Natural killer cell (primary cell): ENCODE measurements around the gene TSHZ1. TPM values are rescaled to one million over a fixed set of nuclear protein-coding genes. Genes with fewer than 3 reads are reported as not detected.

Source experiments
- ATAC-seq, 3 donors: fragments of 150-1000 bp in 2 of 3; fragments of 200-7000 bp in 1 of 3; cut with Tn5 transposase; 1 replicate in 1 of 3; 2 replicates in 2 of 3; pipeline ENCODE4 v1.10.0; 2021; ENCODE audit warnings: mild to moderate bottlenecking in 2 of 3, moderate library complexity in 2 of 3
- DNase-seq, 2 donors: peaks; one replicate each; pipeline versions ENCODE4 v3.0.0 to v3.0.0-alpha.2; 2013 to 2021; ENCODE audit warnings: mixed read lengths in 1 of 2
- H3K27ac ChIP-seq: one replicate; pipeline ENCODE4 v1.5.1; 2013; ENCODE audit warnings: mild to moderate bottlenecking, low read length
- H3K27me3 ChIP-seq: one replicate; pipeline ENCODE4 v1.6.1; 2013; ENCODE audit warnings: low read length; ENCODE audit not compliant: control insufficient read depth, insufficient read depth
- H3K36me3 ChIP-seq: one replicate; pipeline ENCODE4 v1.6.1; 2013; ENCODE audit warnings: low read length; ENCODE audit not compliant: control insufficient read depth, insufficient read depth
- H3K4me1 ChIP-seq: one replicate; pipeline ENCODE4 v1.6.1; 2013; ENCODE audit warnings: low read length; ENCODE audit not compliant: control insufficient read depth, insufficient read depth
- H3K4me3 ChIP-seq: one replicate; pipeline ENCODE4 v1.5.1; 2013; ENCODE audit warnings: low read length
- H3K9me3 ChIP-seq: one replicate; pipeline ENCODE4 v1.6.1; 2013; ENCODE audit warnings: low read length; ENCODE audit not compliant: control insufficient read depth, insufficient read depth
- H3K27ac Mint-ChIP-seq, 2 donors: one replicate each; pipeline ENCODE4 v1.8.0; 2022; ENCODE audit warnings: mild to moderate bottlenecking in 2 of 2, mixed read lengths in 2 of 2, moderate library complexity in 1 of 2
- H3K27me3 Mint-ChIP-seq, 2 donors: one replicate each; pipeline ENCODE4 v1.8.0; 2022; ENCODE audit warnings: low read depth in 2 of 2, mixed read lengths in 2 of 2
- H3K36me3 Mint-ChIP-seq: one replicate; pipeline ENCODE4 v1.8.0; 2022; ENCODE audit warnings: mixed read lengths
- H3K4me1 Mint-ChIP-seq, 2 donors: one replicate each; pipeline ENCODE4 v1.8.0; 2022; ENCODE audit warnings: mixed read lengths in 2 of 2
- H3K4me3 Mint-ChIP-seq: one replicate; pipeline ENCODE4 v1.8.0; 2022; ENCODE audit warnings: mild to moderate bottlenecking, moderate library complexity, mixed read lengths
- H3K9me3 Mint-ChIP-seq, 2 donors: one replicate each; pipeline ENCODE4 v1.8.0; 2022; ENCODE audit warnings: mixed read lengths in 2 of 2
- CTCF ChIP-seq: fragments of 200-600 bp; IDR thresholded peaks from one replicate; pipeline ENCODE4 v1.8.0; 2022; ENCODE audit warnings: antibody characterized with exemption
- WGBS: methylation state at CpG from one replicate; pipeline ENCODE4 v1.1.7; 2013; ENCODE audit warnings: missing lambda C conversion rate; ENCODE audit not compliant: insufficient coverage; 5-methylcytosine and 5-hydroxymethylcytosine counted together
- intact Hi-C: fragments of 100-400 bp; cut with micrococcal nuclease; formaldehyde crosslinking; loops from one replicate; pipeline ENCODE4 v1.14.2; 2022
- total RNA-seq, 4 donors: library from RNA; stranded (reverse); fragments of 120-200 nt in 1 of 4; gene quantifications; one replicate each; pipeline versions ENCODE4 v1.2.3 to v1.2.4, GENCODE V29; 2013 to 2022

Gene TSHZ1
- total RNA-seq, 3 donors from 2014 or later (not counting 1 experiment from before 2014, with no cell fraction given) = 44.3 to 51.6 (median 44.8) TPM

DNA sequence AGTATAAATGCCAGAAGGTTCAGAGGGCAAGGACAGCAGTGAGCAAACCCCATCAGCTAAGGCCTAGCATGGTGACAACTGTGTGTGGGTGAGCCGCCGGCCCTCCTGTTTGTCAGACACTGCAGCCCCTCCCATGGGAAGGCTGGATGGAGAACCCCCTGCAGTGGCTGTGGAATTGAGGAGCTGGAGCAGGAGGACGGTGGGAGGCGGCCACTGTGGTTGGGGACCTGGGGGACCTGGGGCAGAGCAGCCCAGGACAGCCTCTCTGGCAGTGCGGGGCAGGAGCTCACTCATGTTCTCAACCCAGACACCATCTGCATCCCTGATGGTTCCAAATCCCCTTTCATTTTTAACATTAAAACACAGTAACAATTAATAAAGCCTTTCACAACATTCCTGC is 68.8 kb downstream of the TSHZ1 start:
- H3K4me3 Mint-ChIP-seq = no peak overlapping the region
- H3K4me1 Mint-ChIP-seq = peaks cover 54 to 87% of the 10 kb centered on the region in 2 donors
- Histone ChIP-seq H3K4me1 (peaks cover 27% of the 10 kb centered on the region), H3K4me3 (no peak overlapping the region), H3K9me3 (no peaks in the 10 kb centered on the region), H3K36me3 (no peaks in the 10 kb centered on the region), H3K27me3 (no peaks in the 10 kb centered on the region), H3K27ac (no peak overlapping the region)
- intact Hi-C loops = no loop called here
- no peaks in the 10 kb centered on the region for H3K27me3 Mint-ChIP-seq
- no peaks in the 10 kb centered on the region for H3K36me3 Mint-ChIP-seq
- no peaks in the 10 kb centered on the region for H3K9me3 Mint-ChIP-seq
- no peak for DNase-seq
- peak overlapping the region; percentile 29 to 84 for H3K27ac Mint-ChIP-seq
- TF ChIP-seq CTCF = no peak
- 99% methylated on average over 5 of the region's 5 CpGs for WGBS
- ATAC-seq = no peak

- H3K36me3 ChIP-seq = peaks cover 3% of the 10 kb centered on the region
- H3K27me3 ChIP-seq = no peaks in the 10 kb centered on the region
- ATAC-seq (no peak), DNase-seq (no peak)
- H3K4me1 Mint-ChIP-seq = peaks cover 59 to 88% of the 10 kb centered on the region in 2 donors
- no peaks in the 10 kb centered on the region for H3K27me3 Mint-ChIP-seq
- TF ChIP-seq CTCF = no peak
- intact Hi-C loops = no loop called here
- WGBS = 83% methylated on average over 20 of the region's 20 CpGs
- no peaks in the 10 kb centered on the region for H3K9me3 ChIP-seq
- no peak overlapping the region for H3K4me3 ChIP-seq
- no peak overlapping the region for H3K27ac ChIP-seq
- H3K36me3 Mint-ChIP-seq = peaks cover 7% of the 10 kb centered on the region
- peaks cover 27% of the 10 kb centered on the region for H3K4me1 ChIP-seq
- no peak overlapping the region for H3K4me3 Mint-ChIP-seq
- H3K9me3 Mint-ChIP-seq = no peaks in the 10 kb centered on the region
- peak overlapping the region; percentile 58 to 83 for H3K27ac Mint-ChIP-seq
These were observed 70.1 kb downstream of the TSHZ1 start for GRCh38 chr18:75280427-75281280.

GRCh38 chr18:75282746-75283145 is 72.1 kb downstream of the TSHZ1 start:
- peaks cover 20% of the 10 kb centered on the region for H3K36me3 ChIP-seq
- peaks cover 43 to 70% of the 10 kb centered on the region in 2 donors for H3K4me1 Mint-ChIP-seq
- H3K4me3 Mint-ChIP-seq = no peak overlapping the region
- H3K36me3 Mint-ChIP-seq = peaks cover 7% of the 10 kb centered on the region
- DNase-seq (no peak), ATAC-seq (no peak)
- WGBS = 97% methylated on average over 15 of the region's 15 CpGs
- no peak overlapping the region for H3K27ac ChIP-seq
- peaks cover 19% of the 10 kb centered on the region for H3K4me1 ChIP-seq
- TF ChIP-seq CTCF = no peak
- no peak overlapping the region for H3K27ac Mint-ChIP-seq
- H3K9me3 Mint-ChIP-seq = no peaks in the 10 kb centered on the region
- H3K27me3 Mint-ChIP-seq = no peaks in the 10 kb centered on the region
- H3K27me3 ChIP-seq = no peaks in the 10 kb centered on the region
- intact Hi-C loops = no loop called here
- no peak overlapping the region for H3K4me3 ChIP-seq
- H3K9me3 ChIP-seq = no peaks in the 10 kb centered on the region
